HEK293 (cell line): ENCODE results near the gene LHFPL5.

Source experiments
- GLI4 ChIP-seq: fragments of 450-650 bp; formaldehyde crosslinking; IDR thresholded peaks from 2 replicates; pipeline ENCODE4 v1.5.1; 2016; ENCODE audit warnings: missing biosample characterization, missing genetic modification characterization
- ZBTB26 ChIP-seq: fragments of 450-650 bp; formaldehyde crosslinking; optimal IDR thresholded peaks from 2 replicates; pipeline ENCODE3; 2016; ENCODE audit warnings: missing biosample characterization, mild to moderate bottlenecking, missing genetic modification characterization
- ZNF202 ChIP-seq: fragments of 450-650 bp; formaldehyde crosslinking; IDR thresholded peaks from 2 replicates; pipeline ENCODE4 v1.5.1; 2016; ENCODE audit warnings: missing biosample characterization, missing genetic modification characterization, borderline replicate concordance
- ZSCAN5A ChIP-seq: fragments of 450-650 bp; formaldehyde crosslinking; IDR thresholded peaks from 2 replicates; pipeline ENCODE4 v1.5.1; 2016; ENCODE audit warnings: missing biosample characterization, missing genetic modification characterization

GRCh38 chr6:35784200-35784599 lies 21.0 kb upstream of the LHFPL5 start:
- TF ChIP-seq ZSCAN5A (tag by site-specific recombination) (no peak), ZBTB26 (tag by site-specific recombination) (no peak), GLI4 (tag by site-specific recombination) (no peak), ZNF202 (no peak)
